Hepatic stellate cell (primary cell): ENCODE measurements around the gene TMEM94.

Experiments
- DNase-seq: peaks from one replicate; pipeline ENCODE4 v3.0.0; 2011; ENCODE audit warnings: low spot score

The TMEM94 gene

GRCh38 chr17:75525806-75526554 is 69.5 kb downstream of the TMEM94 start:
- no peak for DNase-seq

- no peak for DNase-seq
Measured at GRCh38 chr17:75526555-75527270, 70.3 kb downstream of the TMEM94 start.

- no peak for DNase-seq
Measured at GRCh38 chr17:75530837-75531720, 74.6 kb downstream of the TMEM94 start.

- no peak for DNase-seq
Measured at GRCh38 chr17:75531721-75532072, 75.3 kb downstream of the TMEM94 start.

GRCh38 chr17:75535119-75535537 is 78.7 kb downstream of the TMEM94 start:
- DNase-seq: no peak

- no peak for DNase-seq
Measured at GRCh38 chr17:75535871-75536270, 79.4 kb downstream of the TMEM94 start.

GRCh38 chr17:75536366-75536765 is 79.9 kb downstream of the TMEM94 start:
- DNase-seq: no peak

- DNase-seq: no peak
Measured at GRCh38 chr17:75539967-75540729, 83.7 kb downstream of the TMEM94 start.

GRCh38 chr17:75540923-75541503 is 84.6 kb downstream of the TMEM94 start:
- DNase-seq: no peak

- DNase-seq: no peak
Measured at GRCh38 chr17:75542229-75542628, 85.8 kb downstream of the TMEM94 start.

GRCh38 chr17:75542728-75543336 is 86.4 kb downstream of the TMEM94 start:
- DNase-seq: no peak

GRCh38 chr17:75544250-75544649 is 87.8 kb downstream of the TMEM94 start:
- no peak for DNase-seq

- DNase-seq: no peak
Measured at GRCh38 chr17:75546181-75546580, 89.7 kb downstream of the TMEM94 start.

GRCh38 chr17:75547091-75547490 is 90.7 kb downstream of the TMEM94 start:
- no peak for DNase-seq

- no peak for DNase-seq
Measured at GRCh38 chr17:75548813-75549212, 92.4 kb downstream of the TMEM94 start.
